COR-L47 (cell line): ENCODE results near the gene CXCL8.
A peak's percentile ranks its signal among the peaks of the same experiment; 100 is the strongest.

Source experiments
- DNase-seq: peaks from one replicate; lab custom pipeline; 2025; lab: John Stamatoyannopoulos, UW

The CXCL8 gene

DNA sequence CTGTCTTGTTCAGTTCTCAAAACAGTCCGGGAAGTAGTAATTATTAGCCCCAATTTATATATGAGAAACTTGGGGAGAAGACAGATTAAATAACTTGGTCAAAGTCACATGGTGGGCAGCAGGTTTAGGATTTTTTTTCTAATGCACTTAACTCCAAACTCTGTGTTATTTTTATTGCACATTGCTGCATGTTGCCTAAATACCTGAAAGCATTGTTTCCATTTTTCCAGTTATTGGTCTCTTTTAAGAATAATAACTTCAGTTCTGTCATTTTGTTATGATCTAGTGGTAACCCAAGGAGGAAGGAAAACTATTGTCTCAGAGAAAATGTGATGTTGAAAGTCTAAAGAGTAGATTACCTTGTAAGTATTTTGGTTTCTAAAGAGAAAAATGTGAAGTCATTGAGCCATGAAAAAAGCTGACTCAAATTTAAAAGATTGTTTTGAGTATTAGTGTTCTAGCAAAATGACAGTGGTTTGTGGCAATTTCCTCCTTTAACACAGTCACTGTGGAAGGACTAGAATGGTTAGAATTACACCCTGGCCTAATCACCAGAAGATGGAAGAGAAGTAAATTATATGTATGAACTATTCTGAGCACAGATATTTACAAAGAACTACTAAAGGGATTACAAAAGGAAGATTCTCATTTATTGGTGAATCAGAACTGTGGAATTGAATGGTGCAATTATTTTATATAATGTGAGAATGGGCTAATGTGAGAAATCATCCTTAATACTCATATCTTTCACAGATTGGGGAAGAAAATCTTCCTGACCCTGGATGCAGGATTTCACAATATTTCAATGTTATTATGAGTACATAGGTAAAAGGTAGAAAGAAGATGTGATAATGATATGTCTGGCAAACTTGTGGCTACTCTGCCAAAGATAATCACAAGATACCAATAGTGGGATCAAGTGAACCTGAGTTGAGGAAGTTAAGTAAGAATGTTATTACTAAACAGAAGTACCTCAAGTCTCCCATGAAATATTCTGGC is 21.7 kb upstream of the CXCL8 start:
- DNase-seq, result no peak

DNA sequence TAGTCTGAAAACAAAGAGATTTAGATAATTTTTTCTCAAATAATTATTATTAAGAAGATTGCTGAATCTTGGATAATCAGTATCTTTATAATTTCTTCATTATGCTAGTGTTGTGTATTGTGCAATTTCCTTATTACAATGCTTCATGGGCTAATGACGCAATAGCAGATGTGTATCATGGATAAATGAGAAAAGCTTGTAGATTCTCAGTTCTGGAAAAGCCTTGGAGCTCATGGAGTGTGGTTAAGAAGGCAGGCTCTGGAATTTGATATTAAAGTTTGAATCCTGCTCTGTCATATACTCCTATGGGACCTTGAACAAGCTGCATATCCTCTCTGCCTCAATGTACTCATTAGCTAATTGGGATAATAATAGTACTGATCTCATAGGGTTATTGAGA is 18.9 kb upstream of the CXCL8 start:
- no peak for DNase-seq

DNA sequence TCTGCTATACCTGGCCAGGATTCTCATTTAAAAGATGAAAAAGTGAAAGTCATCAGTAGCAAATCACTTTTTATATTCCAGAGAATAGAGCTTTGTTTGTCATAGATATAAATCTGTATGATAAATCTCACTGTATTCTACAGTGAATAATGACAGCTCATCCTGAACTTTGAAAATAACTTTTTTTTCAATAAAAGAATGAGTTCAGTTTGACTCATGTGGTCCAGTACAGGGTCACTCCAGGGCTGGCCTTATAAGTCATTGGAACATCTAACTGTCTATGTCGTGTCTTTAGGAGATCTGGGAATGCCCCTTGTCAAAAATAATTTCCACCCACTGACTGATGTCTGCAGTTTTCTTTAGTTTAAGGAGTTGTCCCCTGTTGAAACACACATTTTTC is 18.5 kb upstream of the CXCL8 start:
- DNase-seq, result no peak

DNA sequence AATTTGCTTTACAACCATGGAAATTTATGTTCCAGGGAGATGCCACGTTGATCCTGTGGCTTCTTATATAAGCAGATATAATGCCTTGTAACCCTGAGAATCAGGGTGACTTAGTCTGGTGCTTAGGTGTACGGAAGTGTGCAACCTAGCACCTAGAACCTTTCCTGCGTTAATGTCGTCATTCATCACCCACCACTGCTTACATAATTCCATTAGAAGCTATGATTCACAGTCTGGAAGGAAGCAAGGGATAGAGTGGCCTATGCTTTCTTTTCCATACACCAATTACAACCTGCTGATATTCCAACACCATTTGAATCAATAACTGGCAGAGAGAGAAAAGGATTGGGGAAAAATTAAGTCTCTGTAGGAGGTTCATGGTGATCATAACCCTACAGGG is 17.3 kb upstream of the CXCL8 start:
- DNase-seq, result no peak

DNA sequence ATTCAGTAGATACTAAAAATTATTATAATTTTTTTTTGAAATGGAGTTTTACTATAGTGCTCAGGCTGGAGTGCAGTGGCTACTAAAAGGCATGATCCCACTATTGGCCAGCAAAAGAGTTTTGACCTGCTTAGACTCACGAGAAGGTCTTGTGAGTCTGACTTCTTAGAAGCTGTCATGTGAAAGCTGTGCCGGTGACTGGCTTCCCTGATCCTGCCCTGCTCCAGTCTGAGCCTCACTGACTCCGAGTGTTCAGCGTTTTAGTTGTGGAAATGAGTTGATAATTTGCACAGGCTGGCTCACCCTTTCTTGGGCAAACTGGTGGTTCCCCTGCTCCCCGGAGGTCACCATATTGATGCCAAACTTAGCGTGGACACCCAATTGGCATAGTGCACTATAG is 16.4 kb upstream of the CXCL8 start:
- no peak for DNase-seq

DNA sequence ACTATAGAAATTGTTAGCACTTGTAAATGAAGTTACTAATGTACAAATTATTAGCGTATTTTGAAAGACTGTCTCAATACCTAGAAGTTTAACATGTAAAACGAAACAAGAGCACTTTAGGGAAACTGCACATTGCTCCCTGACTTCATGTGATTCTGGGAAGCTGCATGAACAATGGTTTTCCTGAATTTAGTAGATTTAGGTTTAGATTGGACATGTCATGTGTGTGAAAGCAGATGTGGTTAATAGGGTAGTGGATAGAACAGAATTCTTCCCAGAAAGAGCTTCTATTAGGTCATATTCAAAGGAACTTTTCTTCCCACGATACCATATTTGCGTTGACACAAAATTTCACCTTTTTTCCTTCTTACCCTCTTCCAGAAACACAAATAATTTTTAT is 14.9 kb upstream of the CXCL8 start:
- no peak for DNase-seq

DNA sequence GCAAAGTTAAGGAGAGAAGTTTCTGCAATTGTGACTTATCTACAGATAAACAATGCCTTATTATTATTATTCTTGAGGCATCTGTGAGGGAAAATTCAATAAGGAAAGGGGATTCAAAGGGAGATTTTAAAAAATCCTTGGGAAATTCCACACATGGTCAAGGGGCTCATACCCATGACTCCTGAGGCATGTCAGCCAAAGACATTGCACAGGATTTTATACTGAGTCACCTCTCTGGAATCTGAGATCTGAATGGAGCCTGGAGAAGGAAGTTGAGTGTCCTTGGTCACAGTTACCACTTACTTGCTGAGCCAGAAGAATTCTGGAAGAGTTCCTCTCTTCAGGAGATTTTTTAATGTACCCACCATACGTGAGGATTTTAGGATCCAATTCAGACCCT is 14.4 kb upstream of the CXCL8 start:
- no peak for DNase-seq

DNA sequence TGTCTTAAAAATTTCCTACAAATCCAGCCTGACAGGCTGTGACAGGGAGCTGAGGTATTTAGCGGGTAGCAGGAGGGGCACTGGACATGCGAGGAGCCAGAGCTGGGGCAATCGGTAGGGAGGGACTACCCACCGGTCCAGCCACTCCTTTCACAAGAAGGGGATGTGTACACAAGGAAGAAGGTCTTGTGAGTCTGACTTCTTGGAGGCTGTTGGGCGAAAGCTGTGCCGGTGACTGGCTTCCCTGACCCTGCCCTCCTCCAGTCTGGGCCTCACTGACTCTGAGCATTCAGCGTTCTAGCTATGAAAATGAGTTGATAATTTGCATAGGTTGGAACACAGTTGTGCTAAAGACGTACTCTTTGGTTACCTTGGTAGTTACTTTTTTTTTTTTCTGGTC is 12.7 kb upstream of the CXCL8 start:
- no peak for DNase-seq

DNA sequence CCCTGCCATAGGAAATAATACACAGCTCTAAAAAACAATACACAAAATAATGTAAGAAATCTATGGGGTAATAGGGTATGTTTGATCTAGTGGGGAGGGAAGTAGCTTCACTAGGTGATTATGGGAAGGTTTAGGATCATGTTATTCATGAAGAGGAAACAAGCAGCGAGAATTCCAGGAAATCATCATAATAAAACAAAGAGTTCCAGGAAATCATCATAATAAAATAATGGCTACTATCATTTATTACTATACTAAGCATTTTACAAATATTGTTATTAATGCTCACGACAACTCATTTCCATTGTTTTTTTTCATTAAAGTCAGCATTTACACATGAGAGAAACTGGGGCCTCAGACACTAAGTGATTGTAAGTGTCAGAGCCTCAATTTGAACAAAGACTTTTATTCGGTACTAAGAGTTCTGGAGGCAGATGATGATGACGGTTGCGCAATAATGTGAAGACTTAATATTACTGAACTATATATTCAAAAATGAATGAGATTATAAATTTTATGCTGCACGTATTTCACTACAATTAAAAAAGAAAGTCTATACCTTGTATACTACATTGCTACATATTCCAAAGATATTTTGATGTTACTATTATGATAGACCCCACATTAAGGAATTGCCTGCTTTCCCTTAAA is 12.2 kb upstream of the CXCL8 start:
- no peak for DNase-seq

DNA sequence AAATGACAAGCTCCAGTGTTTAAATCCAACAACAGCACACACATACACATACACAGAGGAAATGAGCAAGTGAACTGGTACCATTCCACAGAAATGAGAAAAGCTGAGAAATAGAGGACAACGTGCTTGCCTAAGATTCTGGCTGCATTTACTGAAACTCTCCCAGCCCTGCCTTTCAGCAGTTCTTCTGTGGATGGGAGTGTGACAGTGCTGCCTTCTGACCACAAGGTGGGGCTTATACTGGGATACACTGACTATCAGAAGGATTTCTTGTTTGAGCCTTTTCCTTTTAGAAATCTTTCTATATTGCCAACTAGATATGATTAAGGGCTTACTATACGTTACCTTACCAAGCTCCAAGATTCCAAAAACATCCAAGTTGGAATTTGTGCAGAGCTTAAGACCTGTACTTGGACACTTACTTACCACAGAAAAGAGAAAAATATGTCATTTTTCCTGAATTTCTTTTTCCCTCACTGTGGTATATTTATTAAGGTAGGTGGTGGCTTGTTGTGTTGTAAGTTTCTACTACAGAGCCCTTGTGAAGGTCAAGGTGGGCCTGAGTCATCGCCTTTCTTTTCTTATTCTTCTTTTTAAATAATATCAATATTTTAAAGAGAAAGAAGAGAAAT is 10.7 kb upstream of the CXCL8 start:
- peak; percentile 23 for DNase-seq

DNA sequence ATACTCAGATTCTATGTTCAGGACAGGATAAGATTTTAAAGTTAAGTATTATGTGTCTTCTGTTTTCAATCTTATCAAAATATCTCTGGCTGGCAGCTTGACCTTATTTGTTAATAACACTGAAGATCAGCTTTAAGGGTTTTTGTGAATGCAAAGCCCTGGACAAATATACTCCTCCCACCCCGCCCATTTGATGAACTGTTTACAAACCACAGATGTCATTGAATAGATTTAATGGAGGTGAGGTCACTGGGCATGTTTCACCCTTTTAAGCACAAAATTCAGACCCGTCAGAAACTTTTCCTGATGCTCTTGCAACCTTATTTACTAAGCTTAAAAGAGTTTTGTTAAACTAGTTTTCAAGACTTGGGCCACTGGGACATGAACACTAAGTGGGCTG is 10.1 kb upstream of the CXCL8 start:
- DNase-seq, result no peak

DNA sequence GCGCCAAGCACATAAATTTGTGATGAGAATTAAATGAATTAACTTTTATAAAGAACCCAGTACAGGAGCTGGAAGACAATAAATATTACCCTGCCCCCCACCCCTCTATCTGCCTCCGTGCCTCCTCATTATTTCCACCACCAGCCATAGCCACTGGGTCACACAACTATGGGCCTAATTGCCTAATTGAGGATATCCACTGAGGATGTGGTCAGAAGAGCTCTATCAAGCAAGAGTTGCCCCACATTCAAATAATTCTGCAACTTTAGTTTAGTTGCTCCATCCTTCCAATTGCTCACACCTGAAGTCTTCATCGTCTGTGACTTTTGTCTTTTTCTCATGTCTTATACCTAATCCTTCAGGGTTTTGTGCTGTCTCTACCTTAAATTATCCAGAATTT is 9.5 kb upstream of the CXCL8 start:
- DNase-seq, result no peak

DNA sequence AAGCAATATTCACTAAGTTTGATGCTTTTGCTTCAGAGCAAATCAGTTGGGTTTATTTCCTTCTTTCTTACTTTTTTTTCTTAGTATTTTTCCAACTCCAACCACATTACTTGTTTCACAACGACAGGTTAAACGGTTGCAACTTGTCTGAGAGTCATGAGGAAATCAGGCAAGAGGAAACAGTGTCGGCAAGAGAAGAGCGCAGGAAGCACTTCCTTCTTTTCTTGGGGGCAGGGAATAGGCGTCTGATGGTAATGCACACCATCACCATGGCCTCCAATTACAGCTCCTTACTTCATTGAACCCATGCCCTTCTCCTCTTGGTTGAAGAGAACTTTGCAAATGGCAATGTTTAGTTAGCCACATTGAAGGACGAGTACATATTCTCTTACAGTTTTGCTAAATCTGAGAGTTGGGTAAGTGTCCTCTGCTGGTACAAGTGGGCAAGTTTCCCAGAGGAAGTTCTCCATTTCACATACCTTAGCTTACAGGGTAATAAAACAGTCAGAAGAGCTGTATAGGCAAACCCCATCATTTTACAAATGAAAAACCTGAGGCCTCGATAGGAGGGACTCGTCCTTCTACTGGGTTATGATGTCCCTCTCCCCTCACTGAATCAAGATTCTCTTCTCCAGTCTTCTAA is 8.3 kb upstream of the CXCL8 start:
- DNase-seq, result no peak

DNA sequence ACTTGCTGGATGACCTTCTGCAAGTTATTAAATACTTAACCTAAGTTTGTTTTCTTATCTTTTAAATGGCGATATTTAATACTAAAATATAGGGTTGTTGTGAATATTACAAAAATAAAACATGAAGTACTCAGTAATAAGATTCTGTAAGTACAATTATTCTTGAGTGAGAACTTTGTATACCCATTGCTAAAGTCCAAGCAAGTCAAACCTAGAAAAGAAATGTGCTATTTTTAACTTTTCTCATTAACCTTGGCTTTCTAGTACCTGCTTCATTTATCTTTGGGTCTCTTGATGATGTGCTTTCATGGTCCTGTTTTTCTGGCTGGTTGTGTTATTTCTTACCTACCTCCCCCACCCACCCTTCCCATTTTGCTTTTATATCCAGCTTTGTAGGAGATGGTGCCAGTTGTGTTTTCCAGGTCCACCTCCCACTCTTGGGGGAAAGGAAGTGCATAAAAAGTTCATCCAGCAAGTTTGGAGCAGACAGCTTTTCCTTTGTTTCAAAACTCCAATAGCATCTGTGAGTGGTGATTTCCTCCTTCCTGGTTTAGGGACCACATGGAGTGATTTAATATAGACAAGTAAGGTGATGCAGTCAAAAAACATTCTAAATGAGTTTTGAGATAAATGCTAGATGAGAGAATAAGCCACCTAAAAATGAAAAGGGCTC is 7.5 kb upstream of the CXCL8 start:
- DNase-seq, result no peak

DNA sequence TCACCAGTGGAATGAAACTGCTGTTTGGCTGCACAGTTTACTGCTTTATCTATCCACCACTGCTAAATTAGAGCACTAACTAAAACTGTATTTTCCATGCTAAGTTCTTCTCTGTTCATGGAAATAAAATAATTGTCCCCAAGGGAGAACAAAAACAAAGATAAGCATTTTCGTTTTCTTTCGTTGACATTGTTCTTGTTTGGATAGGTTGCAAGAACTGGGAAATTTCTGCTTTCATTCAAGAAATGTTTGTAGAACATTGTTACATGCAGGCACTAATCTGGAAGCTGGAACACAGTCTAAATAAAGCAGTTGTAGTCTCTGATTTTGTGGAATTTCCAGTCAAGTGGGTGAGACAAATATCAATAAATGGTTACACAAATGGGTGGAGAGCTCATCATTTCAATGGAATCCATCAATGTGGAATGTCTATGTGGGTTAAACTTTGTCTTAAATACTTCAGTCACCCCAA is 5.8 kb upstream of the CXCL8 start:
- no peak for DNase-seq

DNA sequence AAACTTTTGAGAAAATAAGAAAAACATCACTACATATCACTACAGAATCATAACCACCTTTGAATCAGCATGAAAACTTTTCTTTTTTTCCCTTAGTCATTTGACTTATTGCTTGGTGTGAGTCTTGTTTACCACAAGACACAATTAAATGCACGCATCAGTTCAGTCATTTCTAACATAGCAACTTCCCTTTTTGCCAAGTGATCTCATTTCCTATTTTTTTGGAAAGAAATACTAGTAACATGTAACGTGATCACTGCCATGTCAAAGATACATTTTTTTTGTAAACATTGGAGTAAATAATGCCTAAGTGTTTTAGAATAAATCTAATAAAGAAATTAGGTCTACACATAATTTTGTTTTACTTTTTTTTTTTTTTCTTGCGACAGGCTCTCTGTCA is 5.1 kb upstream of the CXCL8 start:
- DNase-seq, result no peak

DNA sequence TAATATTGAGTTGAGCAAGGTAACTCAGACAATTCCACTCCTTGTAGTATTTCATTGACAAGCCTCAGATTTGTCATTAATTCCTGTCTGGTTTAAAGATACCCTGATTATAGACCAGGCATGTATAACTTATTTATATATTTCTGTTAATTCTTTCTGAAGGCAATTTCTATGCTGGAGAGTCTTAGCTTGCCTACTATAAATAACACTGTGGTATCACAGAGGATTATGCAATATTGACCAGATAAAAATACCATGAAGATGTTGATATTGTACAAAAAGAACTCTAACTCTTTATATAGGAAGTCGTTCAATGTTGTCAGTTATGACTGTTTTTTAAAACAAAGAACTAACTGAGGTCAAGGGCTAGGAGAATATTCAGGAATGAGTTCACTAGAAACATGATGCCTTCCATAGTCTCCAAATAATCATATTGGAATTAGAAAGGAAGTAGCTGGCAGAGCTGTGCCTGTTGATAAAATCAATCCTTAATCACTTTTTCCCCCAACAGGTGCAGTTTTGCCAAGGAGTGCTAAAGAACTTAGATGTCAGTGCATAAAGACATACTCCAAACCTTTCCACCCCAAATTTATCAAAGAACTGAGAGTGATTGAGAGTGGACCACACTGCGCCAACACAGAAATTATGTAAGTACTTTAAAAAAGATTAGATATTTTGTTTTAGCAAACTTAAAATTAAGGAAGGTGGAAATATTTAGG is 821 bp downstream of the CXCL8 start:
- DNase-seq, result no peak

DNA sequence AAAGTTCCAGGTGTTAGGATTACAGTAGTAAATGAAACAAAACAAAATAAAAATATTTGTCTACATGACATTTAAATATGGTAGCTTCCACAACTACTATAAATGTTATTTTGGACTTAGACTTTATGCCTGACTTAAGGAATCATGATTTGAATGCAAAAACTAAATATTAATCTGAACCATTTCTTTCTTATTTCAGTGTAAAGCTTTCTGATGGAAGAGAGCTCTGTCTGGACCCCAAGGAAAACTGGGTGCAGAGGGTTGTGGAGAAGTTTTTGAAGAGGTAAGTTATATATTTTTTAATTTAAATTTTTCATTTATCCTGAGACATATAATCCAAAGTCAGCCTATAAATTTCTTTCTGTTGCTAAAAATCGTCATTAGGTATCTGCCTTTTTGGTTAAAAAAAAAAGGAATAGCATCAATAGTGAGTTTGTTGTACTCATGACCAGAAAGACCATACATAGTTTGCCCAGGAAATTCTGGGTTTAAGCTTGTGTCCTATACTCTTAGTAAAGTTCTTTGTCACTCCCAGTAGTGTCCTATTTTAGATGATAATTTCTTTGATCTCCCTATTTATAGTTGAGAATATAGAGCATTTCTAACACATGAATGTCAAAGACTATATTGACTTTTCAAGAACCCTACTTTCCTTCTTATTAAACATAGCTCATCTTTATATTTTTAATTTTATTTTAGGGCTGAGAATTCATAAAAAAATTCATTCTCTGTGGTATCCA is 1.6 kb downstream of the CXCL8 start:
- no peak for DNase-seq

DNA sequence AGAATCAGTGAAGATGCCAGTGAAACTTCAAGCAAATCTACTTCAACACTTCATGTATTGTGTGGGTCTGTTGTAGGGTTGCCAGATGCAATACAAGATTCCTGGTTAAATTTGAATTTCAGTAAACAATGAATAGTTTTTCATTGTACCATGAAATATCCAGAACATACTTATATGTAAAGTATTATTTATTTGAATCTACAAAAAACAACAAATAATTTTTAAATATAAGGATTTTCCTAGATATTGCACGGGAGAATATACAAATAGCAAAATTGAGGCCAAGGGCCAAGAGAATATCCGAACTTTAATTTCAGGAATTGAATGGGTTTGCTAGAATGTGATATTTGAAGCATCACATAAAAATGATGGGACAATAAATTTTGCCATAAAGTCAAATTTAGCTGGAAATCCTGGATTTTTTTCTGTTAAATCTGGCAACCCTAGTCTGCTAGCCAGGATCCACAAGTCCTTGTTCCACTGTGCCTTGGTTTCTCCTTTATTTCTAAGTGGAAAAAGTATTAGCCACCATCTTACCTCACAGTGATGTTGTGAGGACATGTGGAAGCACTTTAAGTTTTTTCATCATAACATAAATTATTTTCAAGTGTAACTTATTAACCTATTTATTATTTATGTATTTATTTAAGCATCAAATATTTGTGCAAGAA is 2.3 kb downstream of the CXCL8 start:
- no peak for DNase-seq

DNA sequence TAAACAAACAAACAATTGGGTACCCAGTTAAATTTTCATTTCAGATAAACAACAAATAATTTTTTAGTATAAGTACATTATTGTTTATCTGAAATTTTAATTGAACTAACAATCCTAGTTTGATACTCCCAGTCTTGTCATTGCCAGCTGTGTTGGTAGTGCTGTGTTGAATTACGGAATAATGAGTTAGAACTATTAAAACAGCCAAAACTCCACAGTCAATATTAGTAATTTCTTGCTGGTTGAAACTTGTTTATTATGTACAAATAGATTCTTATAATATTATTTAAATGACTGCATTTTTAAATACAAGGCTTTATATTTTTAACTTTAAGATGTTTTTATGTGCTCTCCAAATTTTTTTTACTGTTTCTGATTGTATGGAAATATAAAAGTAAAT is 2.9 kb downstream of the CXCL8 start:
- no peak for DNase-seq
